Measurements from ENCODE around the gene CREBBP. TPM values are rescaled to one million over a fixed set of nuclear protein-coding genes. Genes with fewer than 3 reads are reported as not detected.

The CREBBP gene
- total RNA-seq, 4 donors from 2014 or later, result 58.5 to 146 (median 65.6) TPM

DNA sequence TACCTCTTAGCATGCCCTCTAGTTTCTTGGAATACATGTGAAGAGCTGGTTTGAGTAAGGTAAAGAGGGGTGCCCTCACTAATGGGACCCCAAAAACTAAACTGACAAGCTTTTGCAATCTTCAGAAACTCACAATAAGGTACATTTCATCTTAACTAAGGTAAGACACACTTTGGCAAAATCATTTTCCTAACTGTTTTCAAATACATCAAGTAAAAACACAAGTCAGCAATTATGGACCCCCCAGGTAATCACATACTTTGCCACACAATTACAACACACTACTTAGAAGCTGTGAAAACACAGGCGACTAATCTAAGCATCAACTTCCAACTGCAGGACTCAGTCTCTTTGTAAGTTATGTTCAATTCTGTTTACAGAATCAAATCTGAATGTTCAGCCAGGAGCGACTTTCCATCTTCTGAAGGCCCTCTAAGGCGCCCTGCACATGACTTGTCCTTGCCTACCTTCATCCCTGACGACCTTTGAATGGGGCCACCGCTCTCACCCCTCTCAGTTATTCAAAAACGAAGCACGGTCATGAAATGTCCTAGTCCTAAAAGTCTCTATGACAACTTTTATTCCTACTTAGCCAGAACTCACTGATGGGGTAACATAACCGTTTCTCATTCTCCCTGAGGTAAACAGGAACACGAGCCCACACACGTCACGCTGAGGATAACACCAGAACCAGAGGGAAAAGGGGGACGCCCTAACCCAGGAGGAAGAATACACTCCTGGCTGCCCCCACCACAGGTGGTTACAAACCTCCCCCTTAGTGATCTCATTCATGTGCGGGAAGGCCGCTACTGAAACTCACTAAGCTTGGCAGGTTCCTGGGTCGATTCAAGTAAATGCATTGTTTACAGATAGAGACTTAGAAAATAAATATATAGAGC lies 5.5 kb downstream of the CREBBP start:
- no peak overlapping the region for H3K4me3 ChIP-seq
- H3K27me3 ChIP-seq, result no peaks in the 10 kb centered on the region
- H3K36me3 ChIP-seq, result no peaks in the 10 kb centered on the region
- TF ChIP-seq, protein P1, sequence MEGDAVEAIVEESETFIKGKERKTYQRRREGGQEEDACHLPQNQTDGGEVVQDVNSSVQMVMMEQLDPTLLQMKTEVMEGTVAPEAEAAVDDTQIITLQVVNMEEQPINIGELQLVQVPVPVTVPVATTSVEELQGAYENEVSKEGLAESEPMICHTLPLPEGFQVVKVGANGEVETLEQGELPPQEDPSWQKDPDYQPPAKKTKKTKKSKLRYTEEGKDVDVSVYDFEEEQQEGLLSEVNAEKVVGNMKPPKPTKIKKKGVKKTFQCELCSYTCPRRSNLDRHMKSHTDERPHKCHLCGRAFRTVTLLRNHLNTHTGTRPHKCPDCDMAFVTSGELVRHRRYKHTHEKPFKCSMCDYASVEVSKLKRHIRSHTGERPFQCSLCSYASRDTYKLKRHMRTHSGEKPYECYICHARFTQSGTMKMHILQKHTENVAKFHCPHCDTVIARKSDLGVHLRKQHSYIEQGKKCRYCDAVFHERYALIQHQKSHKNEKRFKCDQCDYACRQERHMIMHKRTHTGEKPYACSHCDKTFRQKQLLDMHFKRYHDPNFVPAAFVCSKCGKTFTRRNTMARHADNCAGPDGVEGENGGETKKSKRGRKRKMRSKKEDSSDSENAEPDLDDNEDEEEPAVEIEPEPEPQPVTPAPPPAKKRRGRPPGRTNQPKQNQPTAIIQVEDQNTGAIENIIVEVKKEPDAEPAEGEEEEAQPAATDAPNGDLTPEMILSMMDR (IDR thresholded peaks at IDR 0.05), result no peak
- TF ChIP-seq POLR2A (IDR thresholded peaks at IDR 0.05), result no peak
- intact Hi-C loops (cut with DNase I; ENCODE audit: low total_unique reads), result loop anchor here (10.0 kb wide), 1 partner anchor 180 kb away; no protein-coding TSS in a partner anchor
- no peaks in the 10 kb centered on the region for H3K9me3 ChIP-seq
- no peak for DNase-seq
- peaks cover 20 to 42% of the 10 kb centered on the region in 2 donors for H3K4me1 ChIP-seq
- H3K27ac ChIP-seq, result no peak overlapping the region

DNA sequence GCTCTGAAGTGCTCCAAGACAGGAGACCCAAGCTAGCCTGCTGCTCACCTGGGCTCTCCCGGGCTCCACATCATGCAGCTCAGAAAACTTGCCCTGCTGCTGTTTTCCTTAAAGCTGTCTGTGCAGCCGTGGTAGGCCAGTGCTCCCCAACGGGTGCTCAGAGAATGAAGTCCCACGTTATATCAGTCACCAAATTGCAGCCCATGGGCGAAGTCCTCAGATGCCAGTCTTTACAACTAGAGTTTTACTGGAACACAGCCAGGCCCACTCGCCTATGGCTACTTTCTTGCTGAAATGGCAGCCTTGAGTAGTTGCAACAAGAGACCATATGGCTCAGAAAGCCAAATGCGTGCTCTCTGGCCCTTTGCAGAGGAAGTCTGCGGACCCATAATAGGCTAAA lies 6.3 kb downstream of the CREBBP start:
- TF ChIP-seq, protein P1 (IDR thresholded peaks at IDR 0.05), result no peak
- no peak for TF ChIP-seq POLR2A (IDR thresholded peaks at IDR 0.05)
- H3K9me3 ChIP-seq, result no peaks in the 10 kb centered on the region
- H3K4me1 ChIP-seq, result peaks cover 20 to 42% of the 10 kb centered on the region in 2 donors
- no peak overlapping the region for H3K4me3 ChIP-seq
- intact Hi-C loops (cut with DNase I; ENCODE audit: low total_unique reads), result loop anchor here (10.0 kb wide), 1 partner anchor 179 kb away; no protein-coding TSS in a partner anchor
- H3K27ac ChIP-seq, result no peak overlapping the region
- H3K27me3 ChIP-seq, result no peaks in the 10 kb centered on the region
- no peak for DNase-seq
- no peaks in the 10 kb centered on the region for H3K36me3 ChIP-seq

DNA sequence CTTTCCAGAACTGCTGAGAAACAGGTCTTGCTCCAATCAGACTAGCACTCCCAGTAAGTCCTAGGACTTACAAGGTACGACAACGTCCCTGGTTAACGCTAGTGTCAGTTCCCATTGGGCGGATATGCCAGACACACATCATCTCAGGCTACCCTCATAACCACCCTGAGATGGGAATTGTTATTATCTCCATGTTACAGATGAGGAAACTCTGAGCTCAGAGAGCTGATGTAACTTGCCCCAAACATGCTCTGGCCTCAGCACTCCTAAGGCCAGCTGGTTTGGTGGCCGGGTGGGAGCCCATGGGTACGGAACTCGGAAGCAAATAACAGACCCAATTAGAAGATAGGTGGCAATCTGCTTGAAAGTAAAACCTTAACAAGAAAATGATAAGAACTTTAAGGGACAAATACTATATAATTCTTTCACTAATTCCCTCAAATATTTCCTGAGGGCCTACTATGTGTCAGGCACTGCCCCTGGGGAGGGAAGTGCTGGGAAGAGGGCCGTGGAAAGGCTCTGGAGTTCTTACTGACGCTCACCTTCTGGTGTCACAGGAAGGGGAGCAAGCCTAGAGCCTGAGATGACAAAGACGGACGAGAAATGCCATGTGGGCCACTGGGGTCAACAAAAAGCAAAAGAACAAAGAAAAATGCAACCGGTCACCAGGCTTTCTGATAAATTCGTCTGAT lies 6.9 kb downstream of the CREBBP start:
- Histone ChIP-seq H3K9me3 (no peaks in the 10 kb centered on the region), H3K36me3 (no peaks in the 10 kb centered on the region), H3K4me3 (no peak overlapping the region), H3K4me1 (peaks cover 20 to 42% of the 10 kb centered on the region in 2 donors), H3K27me3 (no peaks in the 10 kb centered on the region), H3K27ac (no peak overlapping the region)
- TF ChIP-seq, protein P1 (IDR thresholded peaks at IDR 0.05), result no peak
- no peak for TF ChIP-seq POLR2A (IDR thresholded peaks at IDR 0.05)
- DNase-seq, result no peak
- intact Hi-C loops (cut with DNase I; ENCODE audit: low total_unique reads), result loop anchor here (10.0 kb wide), 1 partner anchor 179 kb away; no protein-coding TSS in a partner anchor

DNA sequence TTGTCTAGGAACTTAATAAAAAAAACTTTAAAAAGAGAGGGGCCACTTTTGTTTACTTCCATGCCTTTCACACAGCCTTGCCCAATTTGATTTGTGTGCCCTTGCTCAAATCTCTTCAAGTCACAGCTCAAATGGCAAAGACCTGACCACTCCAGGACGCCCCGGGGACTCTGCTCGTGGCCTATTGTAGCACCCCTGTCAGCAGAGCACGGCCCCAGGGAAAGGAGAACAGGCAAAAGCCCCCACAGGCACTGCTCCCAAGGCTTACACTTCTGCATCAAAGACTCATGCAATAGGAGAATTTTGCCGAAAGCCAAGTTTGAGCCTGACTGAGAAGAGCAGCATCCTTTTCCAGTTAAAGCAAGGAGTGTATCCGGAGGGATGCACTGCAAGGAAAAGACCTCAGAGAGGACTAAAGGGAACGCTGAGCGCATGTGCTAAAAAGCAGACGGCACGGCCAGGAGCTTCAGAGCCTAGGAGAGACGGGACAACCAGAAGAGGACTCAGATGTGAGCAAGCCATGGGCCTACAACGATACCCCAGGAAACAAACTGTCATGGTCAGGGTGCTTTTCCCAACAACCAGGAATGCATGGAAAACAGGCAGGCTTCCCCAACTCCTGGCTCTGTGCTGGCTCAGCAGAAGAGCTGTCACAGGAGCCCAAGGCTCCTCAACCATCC lies 8.2 kb downstream of the CREBBP start:
- Histone ChIP-seq H3K27ac (peak overlapping the region; percentile 1 to 55), H3K4me3 (no peak overlapping the region), H3K4me1 (peaks cover 20 to 42% of the 10 kb centered on the region in 2 donors), H3K36me3 (no peaks in the 10 kb centered on the region), H3K27me3 (no peaks in the 10 kb centered on the region), H3K9me3 (no peaks in the 10 kb centered on the region)
- TF ChIP-seq POLR2A (IDR thresholded peaks at IDR 0.05), result no peak
- TF ChIP-seq, protein P1 (IDR thresholded peaks at IDR 0.05), result no peak
- intact Hi-C loops (cut with DNase I; ENCODE audit: low total_unique reads), result loop anchor here (10.0 kb wide), 1 partner anchor 178 kb away; no protein-coding TSS in a partner anchor
- DNase-seq, result no peak
